Panc1 (cell line): Measurements from ENCODE around the gene OSBPL1A. TPM values are rescaled to one million over a fixed set of nuclear protein-coding genes. Genes with fewer than 3 reads are reported as not detected.

Experiments used
- ATAC-seq: fragments of 200-7000 bp; cut with Tn5 transposase; 2 replicates; pipeline ENCODE4 v1.9.1; 2020; ENCODE audit warnings: mild to moderate bottlenecking, moderate library complexity
- BruUV-seq: library from RNA; stranded (reverse); fragments of 400-500 nt; replicated peaks from 2 replicates; lab custom pipeline; 2021; lab: Mats Ljungman, UMichigan
- CTCF ChIA-PET: fragments of 300-600 bp; sonication (Branson Sonifier 250); formaldehyde crosslinking; loops from one replicate; lab custom pipeline; 2022; ENCODE audit warnings: antibody characterized with exemption; lab: Charles Lee
- POLR2A ChIA-PET: fragments of 300-600 bp; sonication (Branson Sonifier 250); formaldehyde crosslinking; loops from one replicate; lab custom pipeline; 2022; ENCODE audit warnings: antibody characterized with exemption; lab: Charles Lee
- DNase-seq: peaks from one replicate; pipeline ENCODE4 v3.0.0-alpha.2; 2010; ENCODE audit warnings: low read depth, low spot score
- H3K27ac ChIP-seq: 2 replicates; pipeline ENCODE4 v1.5.1; 2011; ENCODE audit warnings: mild to moderate bottlenecking, low read length, inconsistent platforms
- H3K27me3 ChIP-seq: fragments of 200-500 bp; sonication (Bioruptor generic); 2 replicates; pipeline ENCODE4 v1.6.0; 2014; ENCODE audit warnings: low read length, inconsistent platforms; ENCODE audit not compliant: control insufficient read depth, insufficient read depth
- H3K36me3 ChIP-seq: fragments of 200-500 bp; sonication (Bioruptor generic); 2 replicates; pipeline ENCODE4 v1.5.1; 2014; ENCODE audit warnings: inconsistent platforms, mild to moderate bottlenecking, low read length, moderate library complexity; ENCODE audit not compliant: control insufficient read depth, insufficient read depth
- H3K4me1 ChIP-seq: 2 replicates; pipeline ENCODE4 v1.5.1; 2011; ENCODE audit warnings: inconsistent platforms, mild to moderate bottlenecking, low read length, moderate library complexity; ENCODE audit not compliant: control insufficient read depth, insufficient read depth
- H3K4me3 ChIP-seq, 2 experiments: 2 replicates each; pipeline ENCODE4 v1.5.1; 2011 to 2012; ENCODE audit warnings: low read depth in 2 of 2, low read length in 2 of 2, mild to moderate bottlenecking in 2 of 2, inconsistent platforms in 1 of 2, moderate library complexity in 1 of 2
- H3K9me3 ChIP-seq: fragments of 200-500 bp; sonication (Bioruptor generic); 2 replicates; pipeline ENCODE4 v1.5.1; 2014; ENCODE audit warnings: low read depth, mild to moderate bottlenecking, inconsistent platforms, low read length, moderate library complexity; ENCODE audit not compliant: control insufficient read depth, insufficient read depth
- CTCF ChIP-seq: fragments of 450-650 bp; IDR thresholded peaks from 2 replicates; pipeline ENCODE4 v1.5.1; 2017; ENCODE audit warnings: mild to moderate bottlenecking
- POLR2AphosphoS5 ChIP-seq: IDR thresholded peaks from 2 replicates; pipeline ENCODE4 v1.6.1; 2012; ENCODE audit warnings: mild to moderate bottlenecking, low read depth, low read length, moderate library complexity
- REST ChIP-seq, 2 experiments: IDR thresholded peaks; 2 replicates each; pipeline ENCODE4 v1.6.1; 2011 to 2012; ENCODE audit warnings: low read depth in 2 of 2, control low read depth in 1 of 2, low read length in 1 of 2, mild to moderate bottlenecking in 1 of 2, moderate library complexity in 1 of 2; ENCODE audit not compliant: insufficient read depth in 1 of 2
- SIN3A ChIP-seq: IDR thresholded peaks from 2 replicates; pipeline ENCODE4 v1.6.1; 2012; ENCODE audit warnings: low read depth, mild to moderate bottlenecking, low read length, moderate library complexity, borderline replicate concordance; ENCODE audit not compliant: insufficient read depth
- TCF7L2 ChIP-seq: IDR thresholded peaks from 2 replicates; pipeline ENCODE4 v1.6.1; 2011; ENCODE audit warnings: mild to moderate bottlenecking, low read depth, low read length, inconsistent platforms
- in situ Hi-C: cut with HindIII; loops from 2 replicates; pipeline ENCODE4 v1.10.0; 2016; ENCODE audit warnings: low sequenced_read_pairs, low pct_unique_long_range_greater_than_20kb
- intact Hi-C: fragments of 100-400 bp; cut with micrococcal nuclease; formaldehyde crosslinking; loops from one replicate; pipeline ENCODE4 v1.10.0; 2022; ENCODE audit not compliant: unreplicated experiment
- total RNA-seq: library from RNA; stranded (reverse); gene quantifications from one replicate; pipeline ENCODE4 v1.2.1, GENCODE V29; 2021; ENCODE audit not compliant: unreplicated experiment

Gene OSBPL1A
- total RNA-seq, 1 experiment from 2014 or later = 50.5 TPM

DNA sequence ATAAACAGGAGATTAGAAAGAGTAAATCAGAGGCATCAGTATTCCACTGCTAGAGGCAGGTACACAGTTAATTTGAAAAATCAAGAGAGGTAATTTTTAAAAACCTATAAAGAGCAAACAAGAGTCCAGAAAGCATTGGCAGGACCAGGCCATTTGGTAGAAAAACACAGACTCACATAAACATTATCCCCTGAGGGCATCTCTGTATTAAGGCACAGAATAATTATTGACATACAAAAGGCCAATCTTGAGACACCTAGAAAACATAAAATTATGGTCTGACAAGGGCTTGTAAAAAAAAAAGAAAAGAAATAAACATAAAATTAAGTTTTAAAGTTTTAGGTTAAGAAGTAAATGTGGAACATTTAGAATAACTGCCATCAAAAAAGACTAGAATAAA is 120.6 kb downstream of the OSBPL1A start:
- H3K9me3 ChIP-seq = no peaks in the 10 kb centered on the region
- H3K27me3 ChIP-seq = no peaks in the 10 kb centered on the region
- H3K36me3 ChIP-seq = no peaks in the 10 kb centered on the region
- CTCF ChIA-PET = no interaction called here
- no peak for TF ChIP-seq REST (IDR thresholded peaks at IDR 0.05; ENCODE audit: insufficient read depth in 1 of 2, low read depth in 2 of 2, low read length in 1 of 2)
- no peak overlapping the region for H3K4me3 ChIP-seq
- POLR2A ChIA-PET = no interaction called here
- in situ Hi-C loops (no loop called here), intact Hi-C loops (no loop called here)
- H3K4me1 ChIP-seq = peaks cover 4% of the 10 kb centered on the region; the same call in 1 of the 2 replicates
- DNase-seq = no peak
- no peak overlapping the region for H3K27ac ChIP-seq
- no peak for ATAC-seq
- BruUV-seq = no TSS peak

DNA sequence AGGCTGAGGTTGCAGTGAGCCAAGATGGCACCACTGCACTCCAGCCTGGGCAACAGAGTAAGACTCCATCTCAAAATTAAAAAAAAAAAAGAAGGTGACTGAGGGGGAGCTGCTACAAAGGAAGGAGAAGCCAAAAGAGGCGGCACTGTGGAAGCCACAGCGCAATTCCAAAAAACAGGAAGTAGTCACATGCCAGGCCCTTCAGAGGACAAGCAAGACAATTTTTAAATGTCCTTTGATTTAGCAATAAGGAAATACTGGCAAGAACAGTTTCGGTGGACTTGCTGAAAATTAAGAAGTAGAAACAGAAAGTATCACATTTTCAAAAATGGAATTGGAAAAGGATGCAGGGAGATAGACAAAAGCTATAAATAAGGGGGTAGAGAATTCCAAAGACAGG is 122.8 kb downstream of the OSBPL1A start:
- Histone ChIP-seq H3K9me3 (no peaks in the 10 kb centered on the region), H3K4me1 (peaks cover 8% of the 10 kb centered on the region; the same call in 1 of the 2 replicates), H3K4me3 (no peak overlapping the region), H3K27me3 (no peaks in the 10 kb centered on the region), H3K27ac (no peak overlapping the region), H3K36me3 (no peaks in the 10 kb centered on the region)
- ChIA-PET CTCF (no interaction called here), POLR2A (interaction anchor here (0.7 kb wide), 1 partner anchor 54 kb away, joined by 3 read pairs; no protein-coding TSS in a partner anchor)
- intact Hi-C loops (loop anchor here (5.0 kb wide), 1 partner anchor 98 kb away; no protein-coding TSS in a partner anchor), in situ Hi-C loops (no loop called here)
- ATAC-seq (no peak), DNase-seq (no peak)
- TF ChIP-seq POLR2AphosphoS5 (no peak), SIN3A (no peak), TCF7L2 (no peak)
- no TSS peak for BruUV-seq

DNA sequence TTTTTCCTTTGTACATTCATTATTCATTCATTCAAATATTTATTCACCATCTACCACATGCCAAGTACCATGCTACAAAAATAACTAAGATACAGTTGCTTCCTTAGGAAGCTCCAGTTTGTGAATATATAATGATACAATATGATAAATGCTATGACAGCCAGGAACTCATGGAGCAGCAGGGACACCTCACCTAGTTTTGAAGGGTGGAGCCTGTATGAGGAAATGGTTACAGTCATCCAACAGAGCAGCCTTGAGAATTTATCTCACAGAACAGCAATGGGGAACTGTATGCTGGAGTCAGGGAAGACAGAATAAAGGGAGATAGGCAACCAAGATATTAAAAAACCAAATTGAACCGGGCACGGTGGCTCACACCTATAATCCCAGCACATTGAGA is 124.0 kb downstream of the OSBPL1A start:
- Histone ChIP-seq H3K27ac (no peak overlapping the region), H3K27me3 (no peaks in the 10 kb centered on the region), H3K9me3 (no peaks in the 10 kb centered on the region), H3K4me1 (peaks cover 20% of the 10 kb centered on the region), H3K4me3 (no peak overlapping the region), H3K36me3 (no peaks in the 10 kb centered on the region)
- ATAC-seq = no peak
- intact Hi-C loops = loop anchor here (5.0 kb wide), 1 partner anchor 96 kb away; no protein-coding TSS in a partner anchor
- TF ChIP-seq SIN3A (no peak), POLR2AphosphoS5 (no peak), CTCF (no peak), REST (IDR thresholded peaks at IDR 0.05; ENCODE audit: insufficient read depth in 1 of 2, low read depth in 2 of 2, low read length in 1 of 2) (no peak), TCF7L2 (no peak)
- ChIA-PET CTCF (no interaction called here), POLR2A (no interaction called here)
- in situ Hi-C loops = no loop called here
- DNase-seq = no peak
- BruUV-seq = no TSS peak
